Panc1 (cell line): Measurements from ENCODE around the gene TEK. TPM values are rescaled to one million over a fixed set of nuclear protein-coding genes. Genes with fewer than 3 reads are reported as not detected.

Experiments
- ATAC-seq: fragments of 200-7000 bp; cut with Tn5 transposase; 2 replicates; pipeline ENCODE4 v1.9.1; 2020; ENCODE audit warnings: mild to moderate bottlenecking, moderate library complexity
- BruUV-seq: library from RNA; stranded (reverse); fragments of 400-500 nt; replicated peaks from 2 replicates; lab custom pipeline; 2021; lab: Mats Ljungman, UMichigan
- CTCF ChIA-PET: fragments of 300-600 bp; sonication (Branson Sonifier 250); formaldehyde crosslinking; loops from one replicate; lab custom pipeline; 2022; ENCODE audit warnings: antibody characterized with exemption; lab: Charles Lee
- POLR2A ChIA-PET: fragments of 300-600 bp; sonication (Branson Sonifier 250); formaldehyde crosslinking; loops from one replicate; lab custom pipeline; 2022; ENCODE audit warnings: antibody characterized with exemption; lab: Charles Lee
- DNase-seq: peaks from one replicate; pipeline ENCODE4 v3.0.0-alpha.2; 2010; ENCODE audit warnings: low read depth, low spot score
- H3K27ac ChIP-seq: 2 replicates; pipeline ENCODE4 v1.5.1; 2011; ENCODE audit warnings: mild to moderate bottlenecking, low read length, inconsistent platforms
- H3K27me3 ChIP-seq: fragments of 200-500 bp; sonication (Bioruptor generic); 2 replicates; pipeline ENCODE4 v1.6.0; 2014; ENCODE audit warnings: low read length, inconsistent platforms; ENCODE audit not compliant: control insufficient read depth, insufficient read depth
- H3K36me3 ChIP-seq: fragments of 200-500 bp; sonication (Bioruptor generic); 2 replicates; pipeline ENCODE4 v1.5.1; 2014; ENCODE audit warnings: inconsistent platforms, mild to moderate bottlenecking, low read length, moderate library complexity; ENCODE audit not compliant: control insufficient read depth, insufficient read depth
- H3K4me1 ChIP-seq: 2 replicates; pipeline ENCODE4 v1.5.1; 2011; ENCODE audit warnings: inconsistent platforms, mild to moderate bottlenecking, low read length, moderate library complexity; ENCODE audit not compliant: control insufficient read depth, insufficient read depth
- H3K4me3 ChIP-seq, 2 experiments: 2 replicates each; pipeline ENCODE4 v1.5.1; 2011 to 2012; ENCODE audit warnings: low read depth in 2 of 2, low read length in 2 of 2, mild to moderate bottlenecking in 2 of 2, inconsistent platforms in 1 of 2, moderate library complexity in 1 of 2
- H3K9me3 ChIP-seq: fragments of 200-500 bp; sonication (Bioruptor generic); 2 replicates; pipeline ENCODE4 v1.5.1; 2014; ENCODE audit warnings: low read depth, mild to moderate bottlenecking, inconsistent platforms, low read length, moderate library complexity; ENCODE audit not compliant: control insufficient read depth, insufficient read depth
- POLR2AphosphoS5 ChIP-seq: IDR thresholded peaks from 2 replicates; pipeline ENCODE4 v1.6.1; 2012; ENCODE audit warnings: mild to moderate bottlenecking, low read depth, low read length, moderate library complexity
- REST ChIP-seq, 2 experiments: IDR thresholded peaks; 2 replicates each; pipeline ENCODE4 v1.6.1; 2011 to 2012; ENCODE audit warnings: low read depth in 2 of 2, control low read depth in 1 of 2, low read length in 1 of 2, mild to moderate bottlenecking in 1 of 2, moderate library complexity in 1 of 2; ENCODE audit not compliant: insufficient read depth in 1 of 2
- SIN3A ChIP-seq: IDR thresholded peaks from 2 replicates; pipeline ENCODE4 v1.6.1; 2012; ENCODE audit warnings: low read depth, mild to moderate bottlenecking, low read length, moderate library complexity, borderline replicate concordance; ENCODE audit not compliant: insufficient read depth
- TCF7L2 ChIP-seq: IDR thresholded peaks from 2 replicates; pipeline ENCODE4 v1.6.1; 2011; ENCODE audit warnings: mild to moderate bottlenecking, low read depth, low read length, inconsistent platforms
- in situ Hi-C: cut with HindIII; loops from 2 replicates; pipeline ENCODE4 v1.10.0; 2016; ENCODE audit warnings: low sequenced_read_pairs, low pct_unique_long_range_greater_than_20kb
- intact Hi-C: fragments of 100-400 bp; cut with micrococcal nuclease; formaldehyde crosslinking; loops from one replicate; pipeline ENCODE4 v1.10.0; 2022; ENCODE audit not compliant: unreplicated experiment
- total RNA-seq: library from RNA; stranded (reverse); gene quantifications from one replicate; pipeline ENCODE4 v1.2.1, GENCODE V29; 2021; ENCODE audit not compliant: unreplicated experiment
- TF ChIP-seq, protein P1 (sequence below): fragments of 450-650 bp; IDR thresholded peaks from 2 replicates; pipeline ENCODE4 v1.5.1; 2017; ENCODE audit warnings: mild to moderate bottlenecking

The TEK gene
- total RNA-seq, 1 experiment from 2014 or later: not detected

- Histone ChIP-seq H3K27me3 (no peaks in the 10 kb centered on the region), H3K4me1 (no peaks in the 10 kb centered on the region), H3K9me3 (no peaks in the 10 kb centered on the region), H3K4me3 (no peak overlapping the region), H3K27ac (no peak overlapping the region), H3K36me3 (no peaks in the 10 kb centered on the region)
- intact Hi-C loops: no loop called here
- no TSS peak for BruUV-seq
- ChIA-PET POLR2A (no interaction called here), CTCF (no interaction called here)
- ATAC-seq: no peak
- DNase-seq: no peak
- in situ Hi-C loops: no loop called here
- no peak for TF ChIP-seq POLR2AphosphoS5
- TF ChIP-seq REST (IDR thresholded peaks at IDR 0.05; ENCODE audit: insufficient read depth in 1 of 2, low read depth in 2 of 2, low read length in 1 of 2): no peak
- no peak for TF ChIP-seq SIN3A
- TF ChIP-seq TCF7L2: no peak
- TF ChIP-seq, protein P1, sequence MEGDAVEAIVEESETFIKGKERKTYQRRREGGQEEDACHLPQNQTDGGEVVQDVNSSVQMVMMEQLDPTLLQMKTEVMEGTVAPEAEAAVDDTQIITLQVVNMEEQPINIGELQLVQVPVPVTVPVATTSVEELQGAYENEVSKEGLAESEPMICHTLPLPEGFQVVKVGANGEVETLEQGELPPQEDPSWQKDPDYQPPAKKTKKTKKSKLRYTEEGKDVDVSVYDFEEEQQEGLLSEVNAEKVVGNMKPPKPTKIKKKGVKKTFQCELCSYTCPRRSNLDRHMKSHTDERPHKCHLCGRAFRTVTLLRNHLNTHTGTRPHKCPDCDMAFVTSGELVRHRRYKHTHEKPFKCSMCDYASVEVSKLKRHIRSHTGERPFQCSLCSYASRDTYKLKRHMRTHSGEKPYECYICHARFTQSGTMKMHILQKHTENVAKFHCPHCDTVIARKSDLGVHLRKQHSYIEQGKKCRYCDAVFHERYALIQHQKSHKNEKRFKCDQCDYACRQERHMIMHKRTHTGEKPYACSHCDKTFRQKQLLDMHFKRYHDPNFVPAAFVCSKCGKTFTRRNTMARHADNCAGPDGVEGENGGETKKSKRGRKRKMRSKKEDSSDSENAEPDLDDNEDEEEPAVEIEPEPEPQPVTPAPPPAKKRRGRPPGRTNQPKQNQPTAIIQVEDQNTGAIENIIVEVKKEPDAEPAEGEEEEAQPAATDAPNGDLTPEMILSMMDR: no peak
These were observed 20.0 kb upstream of the TEK start for GRCh38 chr9:27088981-27089380.

DNA sequence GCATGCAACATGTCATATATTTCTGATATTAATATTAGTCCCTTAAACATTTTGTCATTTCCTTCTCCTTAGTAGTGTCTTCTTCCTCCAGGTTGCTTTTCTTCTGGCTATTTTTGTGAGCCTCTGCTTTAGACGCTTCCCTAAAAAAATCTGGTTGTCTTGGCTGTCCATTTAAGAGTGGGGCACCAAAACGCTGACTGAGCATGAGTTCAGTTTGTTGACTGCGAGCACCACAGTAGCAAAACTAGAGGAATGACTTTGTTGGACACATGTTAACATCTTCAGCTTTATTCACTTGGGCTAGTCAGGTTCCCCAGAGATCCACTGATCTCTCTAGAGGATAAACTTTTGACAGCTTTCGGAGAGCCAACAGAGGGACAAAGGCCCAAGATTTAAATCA is 19.3 kb upstream of the TEK start:
- in situ Hi-C loops (no loop called here), intact Hi-C loops (no loop called here)
- ChIA-PET CTCF (no interaction called here), POLR2A (no interaction called here)
- no peak overlapping the region for H3K4me3 ChIP-seq
- no peaks in the 10 kb centered on the region for H3K27me3 ChIP-seq
- H3K4me1 ChIP-seq: no peaks in the 10 kb centered on the region
- H3K36me3 ChIP-seq: no peaks in the 10 kb centered on the region
- H3K27ac ChIP-seq: no peak overlapping the region
- BruUV-seq: no TSS peak
- ATAC-seq (no peak), DNase-seq (no peak)
- TF ChIP-seq POLR2AphosphoS5 (no peak), SIN3A (no peak), TCF7L2 (no peak), REST (IDR thresholded peaks at IDR 0.05; ENCODE audit: insufficient read depth in 1 of 2, low read depth in 2 of 2, low read length in 1 of 2) (no peak)
- TF ChIP-seq, protein P1: no peak
- no peaks in the 10 kb centered on the region for H3K9me3 ChIP-seq
